Embryonic facial prominence (tissue), 1 donor: ENCODE measurements around the gene CYB5D1.
A peak's percentile ranks its signal among the peaks of the same experiment; 100 is the strongest.

ENCODE experiments used
- DNase-seq: peaks from one replicate; pipeline ENCODE4 v3.0.0-alpha.2; 2016; ENCODE audit errors: extremely low spot score

CYB5D1 gene

DNA sequence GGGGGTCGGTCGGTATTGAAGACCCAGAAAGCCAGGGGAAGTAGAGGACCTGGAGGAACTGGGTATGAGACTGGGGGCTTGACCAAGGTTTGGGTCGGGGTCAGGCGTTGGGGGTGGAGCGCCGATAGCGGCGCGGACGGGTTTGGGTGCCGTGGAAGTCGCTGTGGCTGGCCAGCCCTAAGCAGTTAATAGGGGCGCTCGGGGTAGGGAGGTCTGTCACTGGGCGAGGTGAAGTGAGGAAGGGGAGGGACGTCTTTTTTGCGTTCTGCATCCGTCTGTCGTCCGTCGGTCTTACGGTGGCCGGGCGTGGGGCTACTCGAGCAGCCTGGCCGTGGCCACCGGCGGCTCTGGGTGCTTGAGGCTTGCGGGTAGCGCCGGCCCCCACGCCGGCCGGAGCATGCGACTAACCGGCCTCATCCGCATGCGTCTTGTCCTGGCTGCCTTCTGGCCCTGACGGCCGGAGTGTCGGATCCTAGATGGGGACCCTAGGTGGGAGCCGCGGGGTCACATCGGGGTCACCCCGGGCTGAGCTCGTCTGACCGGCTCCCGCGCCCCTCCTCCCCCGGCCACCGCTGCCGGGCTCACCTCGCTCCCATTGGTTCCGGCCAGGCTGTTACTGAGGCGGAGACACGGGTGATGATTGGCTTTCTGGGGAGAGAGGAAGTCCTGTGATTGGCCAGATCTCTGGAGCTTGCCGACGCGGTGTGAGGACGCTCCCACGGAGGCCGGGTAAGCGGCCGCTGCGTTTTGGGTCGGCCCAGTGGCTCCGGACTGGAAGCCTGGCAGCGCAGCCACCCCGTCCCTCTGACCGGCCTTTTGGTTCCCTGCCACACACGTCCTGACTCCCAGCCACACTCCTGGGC is 13.3 kb upstream of the CYB5D1 start:
- DNase-seq = peak; percentile 89

DNA sequence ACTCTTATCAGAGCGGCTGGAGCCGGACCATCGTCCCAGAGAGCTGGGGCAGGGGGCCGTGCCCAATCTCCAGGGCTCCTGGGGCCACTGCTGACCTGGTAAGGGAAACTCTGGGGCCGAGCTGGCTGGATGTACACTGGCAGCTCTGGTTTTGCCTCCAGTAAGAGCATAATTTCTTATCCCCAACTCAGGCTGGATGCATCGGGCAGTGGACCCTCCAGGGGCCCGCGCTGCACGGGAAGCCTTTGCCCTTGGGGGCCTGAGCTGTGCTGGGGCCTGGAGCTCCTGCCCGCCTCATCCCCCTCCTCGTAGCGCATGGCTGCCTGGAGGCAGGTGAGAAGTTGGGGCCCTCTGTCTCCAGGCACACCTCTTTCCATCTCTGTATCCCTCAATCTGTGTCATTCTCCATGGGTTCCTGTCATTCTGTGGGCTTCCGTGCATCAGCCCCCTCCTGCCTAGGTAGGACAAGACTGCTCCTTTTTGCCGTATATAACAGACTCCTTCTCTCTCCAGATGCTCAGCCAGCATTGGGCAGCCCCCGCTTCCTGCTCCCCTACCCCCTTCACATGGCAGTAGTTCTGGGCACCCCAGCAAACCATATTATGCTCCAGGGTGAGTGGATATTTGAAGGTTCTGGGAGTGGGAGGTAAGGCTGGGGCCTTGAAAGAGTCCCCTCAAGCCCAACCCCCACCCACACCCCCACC is 12.3 kb upstream of the CYB5D1 start:
- no peak for DNase-seq

DNA sequence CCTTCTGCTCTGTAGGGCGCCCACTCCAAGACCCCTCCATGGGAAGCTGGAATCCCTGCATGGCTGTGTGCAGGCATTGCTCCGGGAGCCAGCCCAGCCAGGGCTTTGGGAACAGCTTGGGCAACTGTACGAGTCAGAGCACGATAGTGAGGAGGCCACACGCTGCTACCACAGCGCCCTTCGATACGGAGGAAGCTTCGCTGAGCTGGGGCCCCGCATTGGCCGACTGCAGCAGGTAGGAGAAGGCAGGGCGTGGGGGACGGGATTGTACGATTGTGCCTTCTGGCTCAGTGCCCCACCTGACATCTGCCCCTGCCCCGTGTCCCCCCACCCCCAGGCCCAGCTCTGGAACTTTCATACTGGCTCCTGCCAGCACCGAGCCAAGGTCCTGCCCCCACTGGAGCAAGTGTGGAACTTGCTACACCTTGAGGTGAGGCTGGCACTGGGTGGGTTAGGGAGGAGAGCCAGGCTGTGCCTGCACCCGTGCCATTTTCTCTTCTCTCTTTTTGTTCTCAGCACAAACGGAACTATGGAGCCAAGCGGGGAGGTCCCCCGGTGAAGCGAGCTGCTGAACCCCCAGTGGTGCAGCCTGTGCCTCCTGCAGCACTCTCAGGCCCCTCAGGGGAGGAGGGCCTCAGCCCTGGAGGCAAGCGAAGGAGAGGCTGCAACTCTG is 11.6 kb upstream of the CYB5D1 start:
- no peak for DNase-seq

DNA sequence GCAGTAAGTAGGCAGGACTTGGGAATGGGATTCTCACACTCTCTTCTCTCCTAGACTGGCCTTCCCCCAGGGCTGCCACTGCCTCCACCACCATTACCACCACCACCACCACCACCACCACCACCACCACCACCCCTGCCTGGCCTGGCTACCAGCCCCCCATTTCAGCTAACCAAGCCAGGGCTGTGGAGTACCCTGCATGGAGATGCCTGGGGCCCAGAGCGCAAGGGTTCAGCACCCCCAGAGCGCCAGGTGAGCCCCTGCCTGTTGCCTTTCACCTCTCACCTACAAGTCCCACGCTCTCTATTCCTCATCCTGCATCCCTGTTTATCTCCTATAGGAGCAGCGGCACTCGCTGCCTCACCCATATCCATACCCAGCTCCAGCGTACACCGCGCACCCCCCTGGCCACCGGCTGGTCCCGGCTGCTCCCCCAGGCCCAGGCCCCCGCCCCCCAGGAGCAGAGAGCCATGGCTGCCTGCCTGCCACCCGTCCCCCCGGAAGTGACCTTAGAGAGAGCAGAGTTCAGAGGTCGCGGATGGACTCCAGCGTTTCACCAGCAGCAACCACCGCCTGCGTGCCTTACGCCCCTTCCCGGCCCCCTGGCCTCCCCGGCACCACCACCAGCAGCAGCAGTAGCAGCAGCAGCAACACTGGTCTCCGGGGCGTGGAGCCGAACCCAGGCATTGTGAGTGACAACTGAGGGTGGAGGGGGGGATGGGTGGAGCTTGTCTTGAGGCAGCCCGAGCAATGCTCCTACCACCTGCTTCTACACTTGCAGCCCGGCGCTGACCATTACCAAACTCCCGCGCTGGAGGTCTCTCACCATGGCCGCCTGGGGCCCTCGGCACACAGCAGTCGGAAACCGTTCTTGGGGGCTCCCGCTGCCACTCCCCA is 10.8 kb upstream of the CYB5D1 start:
- DNase-seq = no peak

DNA sequence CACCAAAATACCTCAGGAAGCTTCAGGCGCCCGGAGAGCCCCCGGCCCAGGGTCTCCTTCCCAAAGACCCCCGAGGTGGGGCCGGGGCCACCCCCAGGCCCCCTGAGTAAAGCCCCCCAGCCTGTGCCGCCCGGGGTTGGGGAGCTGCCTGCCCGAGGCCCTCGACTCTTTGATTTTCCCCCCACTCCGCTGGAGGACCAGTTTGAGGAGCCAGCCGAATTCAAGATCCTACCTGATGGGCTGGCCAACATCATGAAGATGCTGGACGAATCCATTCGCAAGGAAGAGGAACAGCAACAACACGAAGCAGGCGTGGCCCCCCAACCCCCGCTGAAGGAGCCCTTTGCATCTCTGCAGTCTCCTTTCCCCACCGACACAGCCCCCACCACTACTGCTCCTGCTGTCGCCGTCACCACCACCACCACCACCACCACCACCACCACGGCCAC is 9.6 kb upstream of the CYB5D1 start:
- no peak for DNase-seq

DNA sequence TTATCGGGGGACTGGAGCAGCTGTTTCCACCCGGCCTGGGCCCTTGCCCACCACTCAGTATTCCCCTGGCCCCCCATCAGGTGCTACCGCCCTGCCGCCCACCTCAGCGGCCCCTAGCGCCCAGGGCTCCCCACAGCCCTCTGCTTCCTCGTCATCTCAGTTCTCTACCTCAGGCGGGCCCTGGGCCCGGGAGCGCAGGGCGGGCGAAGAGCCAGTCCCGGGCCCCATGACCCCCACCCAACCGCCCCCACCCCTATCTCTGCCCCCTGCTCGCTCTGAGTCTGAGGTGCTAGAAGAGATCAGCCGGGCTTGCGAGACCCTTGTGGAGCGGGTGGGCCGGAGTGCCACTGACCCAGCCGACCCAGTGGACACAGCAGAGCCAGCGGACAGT is 9.1 kb upstream of the CYB5D1 start:
- no peak for DNase-seq

DNA sequence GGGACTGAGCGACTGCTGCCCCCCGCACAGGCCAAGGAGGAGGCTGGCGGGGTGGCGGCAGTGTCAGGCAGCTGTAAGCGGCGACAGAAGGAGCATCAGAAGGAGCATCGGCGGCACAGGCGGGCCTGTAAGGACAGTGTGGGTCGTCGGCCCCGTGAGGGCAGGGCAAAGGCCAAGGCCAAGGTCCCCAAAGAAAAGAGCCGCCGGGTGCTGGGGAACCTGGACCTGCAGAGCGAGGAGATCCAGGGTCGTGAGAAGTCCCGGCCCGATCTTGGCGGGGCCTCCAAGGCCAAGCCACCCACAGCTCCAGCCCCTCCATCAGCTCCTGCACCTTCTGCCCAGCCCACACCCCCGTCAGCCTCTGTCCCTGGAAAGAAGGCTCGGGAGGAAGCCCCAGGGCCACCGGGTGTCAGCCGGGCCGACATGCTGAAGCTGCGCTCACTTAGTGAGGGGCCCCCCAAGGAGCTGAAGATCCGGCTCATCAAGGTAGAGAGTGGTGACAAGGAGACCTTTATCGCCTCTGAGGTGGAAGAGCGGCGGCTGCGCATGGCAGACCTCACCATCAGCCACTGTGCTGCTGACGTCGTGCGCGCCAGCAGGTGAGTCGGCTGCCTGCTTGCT is 8.6 kb upstream of the CYB5D1 start:
- no peak for DNase-seq

DNA sequence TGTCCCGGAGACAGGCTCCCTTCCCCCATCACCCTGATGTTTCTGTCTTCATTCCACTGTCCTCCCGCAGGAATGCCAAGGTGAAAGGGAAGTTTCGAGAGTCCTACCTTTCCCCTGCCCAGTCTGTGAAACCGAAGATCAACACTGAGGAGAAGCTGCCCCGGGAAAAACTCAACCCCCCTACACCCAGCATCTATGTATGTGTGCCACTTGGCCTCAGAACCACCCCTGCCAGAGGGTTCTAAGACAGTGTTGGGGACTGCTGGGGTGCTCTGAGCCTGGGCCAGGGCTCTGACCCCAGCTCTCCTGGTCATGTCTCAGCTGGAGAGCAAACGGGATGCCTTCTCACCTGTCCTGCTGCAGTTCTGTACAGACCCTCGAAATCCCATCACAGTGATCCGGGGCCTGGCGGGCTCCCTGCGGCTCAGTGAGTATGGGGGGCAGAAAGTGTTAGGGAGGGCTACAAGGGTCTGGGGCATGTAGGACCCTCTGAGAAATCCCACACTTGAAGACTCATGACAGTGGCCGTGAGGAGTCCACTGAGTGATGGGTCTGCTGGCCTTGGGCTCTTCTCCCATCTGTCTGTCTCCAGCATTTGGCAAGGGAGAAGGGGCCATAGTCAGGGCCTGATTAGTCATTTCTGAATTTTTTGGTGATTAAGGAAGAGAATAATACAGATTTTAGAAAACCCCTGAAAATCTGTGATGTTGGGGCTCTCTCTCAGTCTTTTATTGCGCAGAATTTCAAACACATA is 7.9 kb upstream of the CYB5D1 start:
- no peak for DNase-seq

DNA sequence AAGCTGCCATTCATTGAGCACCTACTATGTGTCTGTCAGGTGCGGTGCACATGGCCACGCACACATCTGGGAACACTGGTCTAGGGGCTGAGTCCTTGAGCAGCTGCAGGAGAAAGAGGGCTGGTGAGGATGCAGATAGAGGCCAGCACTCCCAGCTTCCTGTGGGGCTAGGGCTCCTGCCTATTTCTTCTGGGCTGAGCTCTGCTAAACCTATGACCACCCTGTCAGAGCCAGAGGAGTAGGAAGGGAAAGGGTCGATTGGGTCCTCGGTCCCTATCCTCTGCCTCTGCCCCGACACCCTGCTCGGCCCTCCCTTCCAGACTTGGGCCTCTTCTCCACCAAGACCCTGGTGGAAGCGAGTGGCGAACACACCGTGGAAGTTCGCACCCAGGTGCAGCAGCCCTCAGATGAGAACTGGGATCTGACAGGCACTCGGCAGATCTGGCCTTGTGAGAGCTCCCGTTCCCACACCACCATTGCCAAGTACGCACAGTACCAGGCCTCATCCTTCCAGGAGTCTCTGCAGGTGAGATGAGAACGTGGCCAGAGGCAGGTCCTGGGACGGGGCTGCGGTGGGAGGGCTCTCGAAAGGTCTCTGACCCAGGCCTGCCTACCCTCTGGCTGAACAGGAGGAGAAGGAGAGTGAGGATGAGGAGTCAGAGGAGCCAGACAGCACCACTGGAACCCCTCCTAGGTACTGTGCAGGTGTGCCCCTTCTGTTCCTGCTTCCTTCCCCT is 6.9 kb upstream of the CYB5D1 start:
- DNase-seq = no peak

DNA sequence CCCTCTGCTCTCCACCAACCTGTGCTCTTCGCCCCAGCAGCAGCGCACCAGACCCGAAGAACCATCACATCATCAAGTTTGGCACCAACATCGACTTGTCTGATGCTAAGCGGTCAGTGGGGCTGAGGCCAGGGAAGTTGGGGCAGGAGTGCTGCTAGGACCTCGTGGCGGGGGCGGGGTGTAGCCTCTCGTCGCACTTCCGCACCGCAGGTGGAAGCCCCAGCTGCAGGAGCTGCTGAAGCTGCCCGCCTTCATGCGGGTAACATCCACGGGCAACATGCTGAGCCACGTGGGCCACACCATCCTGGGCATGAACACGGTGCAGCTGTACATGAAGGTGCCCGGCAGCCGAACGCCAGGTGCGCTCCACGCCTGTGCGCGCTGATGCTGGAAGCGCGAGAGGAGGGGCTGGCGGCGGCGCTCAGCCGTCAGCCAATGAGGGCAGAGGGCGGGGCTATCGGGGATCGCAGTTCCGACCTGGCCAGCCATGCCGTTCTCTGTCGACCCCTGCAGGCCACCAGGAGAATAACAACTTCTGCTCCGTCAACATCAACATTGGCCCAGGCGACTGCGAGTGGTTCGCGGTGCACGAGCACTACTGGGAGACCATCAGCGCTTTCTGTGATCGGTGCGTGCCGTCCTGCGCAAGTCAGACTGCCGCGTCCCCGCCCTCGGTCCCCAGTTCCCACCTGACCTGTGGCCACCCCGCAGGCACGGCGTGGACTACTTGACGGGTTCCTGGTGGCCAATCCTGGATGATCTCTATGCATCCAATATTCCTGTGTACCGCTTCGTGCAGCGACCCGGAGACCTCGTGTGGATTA is 6.2 kb upstream of the CYB5D1 start:
- DNase-seq = peak; percentile 85

DNA sequence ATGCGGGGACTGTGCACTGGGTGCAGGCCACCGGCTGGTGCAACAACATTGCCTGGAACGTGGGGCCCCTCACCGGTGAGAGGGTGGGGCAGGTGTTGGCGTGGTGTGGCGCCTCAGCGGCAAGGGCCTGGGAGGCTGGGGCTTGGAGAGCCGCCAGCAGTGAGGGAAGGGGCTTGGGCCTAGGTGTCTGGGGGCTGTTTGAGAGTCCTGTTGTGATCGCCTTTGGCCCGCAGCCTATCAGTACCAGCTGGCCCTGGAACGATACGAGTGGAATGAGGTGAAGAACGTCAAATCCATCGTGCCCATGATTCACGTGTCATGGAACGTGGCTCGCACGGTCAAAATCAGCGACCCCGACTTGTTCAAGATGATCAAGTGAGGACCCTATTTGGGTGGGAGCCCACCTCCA is 5.5 kb upstream of the CYB5D1 start:
- no peak for DNase-seq

DNA sequence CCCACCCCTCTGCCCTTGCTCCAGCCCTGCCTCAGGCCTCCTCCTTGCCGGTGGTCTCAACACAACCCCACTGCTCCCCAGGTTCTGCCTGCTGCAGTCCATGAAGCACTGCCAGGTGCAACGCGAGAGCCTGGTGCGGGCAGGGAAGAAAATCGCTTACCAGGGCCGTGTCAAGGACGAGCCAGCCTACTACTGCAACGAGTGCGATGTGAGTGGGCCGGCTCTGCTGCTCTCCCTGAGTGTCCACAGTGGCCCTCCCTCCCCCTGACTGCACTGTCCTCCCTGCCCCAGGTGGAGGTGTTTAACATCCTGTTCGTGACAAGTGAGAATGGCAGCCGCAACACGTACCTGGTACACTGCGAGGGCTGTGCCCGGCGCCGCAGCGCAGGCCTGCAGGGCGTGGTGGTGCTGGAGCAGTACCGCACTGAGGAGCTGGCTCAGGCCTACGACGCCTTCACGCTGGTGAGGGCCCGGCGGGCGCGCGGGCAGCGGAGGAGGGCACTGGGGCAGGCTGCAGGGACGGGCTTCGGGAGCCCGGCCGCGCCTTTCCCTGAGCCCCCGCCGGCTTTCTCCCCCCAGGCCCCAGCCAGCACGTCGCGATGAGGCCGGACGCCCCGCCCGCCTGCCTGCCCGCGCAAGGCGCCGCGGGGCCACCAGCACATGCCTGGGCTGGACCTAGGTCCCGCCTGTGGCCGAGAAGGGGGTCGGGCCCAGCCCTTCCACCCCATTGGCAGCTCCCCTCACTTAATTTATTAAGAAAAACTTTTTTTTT is 4.7 kb upstream of the CYB5D1 start:
- DNase-seq = no peak

DNA sequence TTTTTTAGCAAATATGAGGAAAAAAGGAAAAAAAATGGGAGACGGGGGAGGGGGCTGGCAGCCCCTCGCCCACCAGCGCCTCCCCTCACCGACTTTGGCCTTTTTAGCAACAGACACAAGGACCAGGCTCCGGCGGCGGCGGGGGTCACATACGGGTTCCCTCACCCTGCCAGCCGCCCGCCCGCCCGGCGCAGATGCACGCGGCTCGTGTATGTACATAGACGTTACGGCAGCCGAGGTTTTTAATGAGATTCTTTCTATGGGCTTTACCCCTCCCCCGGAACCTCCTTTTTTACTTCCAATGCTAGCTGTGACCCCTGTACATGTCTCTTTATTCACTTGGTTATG is 4.1 kb upstream of the CYB5D1 start:
- no peak for DNase-seq

DNA sequence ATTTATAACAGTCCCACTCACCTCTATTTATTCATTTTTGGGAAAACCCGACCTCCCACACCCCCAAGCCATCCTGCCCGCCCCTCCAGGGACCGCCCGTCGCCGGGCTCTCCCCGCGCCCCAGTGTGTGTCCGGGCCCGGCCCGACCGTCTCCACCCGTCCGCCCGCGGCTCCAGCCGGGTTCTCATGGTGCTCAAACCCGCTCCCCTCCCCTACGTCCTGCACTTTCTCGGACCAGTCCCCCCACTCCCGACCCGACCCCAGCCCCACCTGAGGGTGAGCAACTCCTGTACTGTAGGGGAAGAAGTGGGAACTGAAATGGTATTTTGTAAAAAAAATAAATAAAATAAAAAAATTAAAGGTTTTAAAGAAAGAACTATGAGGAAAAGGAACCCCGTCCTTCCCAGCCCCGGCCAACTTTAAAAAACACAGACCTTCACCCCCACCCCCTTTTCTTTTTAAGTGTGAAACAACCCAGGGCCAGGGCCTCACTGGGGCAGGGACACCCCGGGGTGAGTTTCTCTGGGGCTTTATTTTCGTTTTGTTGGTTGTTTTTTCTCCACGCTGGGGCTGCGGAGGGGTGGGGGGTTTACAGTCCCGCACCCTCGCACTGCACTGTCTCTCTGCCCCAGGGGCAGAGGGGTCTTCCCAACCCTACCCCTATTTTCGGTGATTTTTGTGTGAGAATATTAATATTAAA is 3.6 kb upstream of the CYB5D1 start:
- DNase-seq = no peak

DNA sequence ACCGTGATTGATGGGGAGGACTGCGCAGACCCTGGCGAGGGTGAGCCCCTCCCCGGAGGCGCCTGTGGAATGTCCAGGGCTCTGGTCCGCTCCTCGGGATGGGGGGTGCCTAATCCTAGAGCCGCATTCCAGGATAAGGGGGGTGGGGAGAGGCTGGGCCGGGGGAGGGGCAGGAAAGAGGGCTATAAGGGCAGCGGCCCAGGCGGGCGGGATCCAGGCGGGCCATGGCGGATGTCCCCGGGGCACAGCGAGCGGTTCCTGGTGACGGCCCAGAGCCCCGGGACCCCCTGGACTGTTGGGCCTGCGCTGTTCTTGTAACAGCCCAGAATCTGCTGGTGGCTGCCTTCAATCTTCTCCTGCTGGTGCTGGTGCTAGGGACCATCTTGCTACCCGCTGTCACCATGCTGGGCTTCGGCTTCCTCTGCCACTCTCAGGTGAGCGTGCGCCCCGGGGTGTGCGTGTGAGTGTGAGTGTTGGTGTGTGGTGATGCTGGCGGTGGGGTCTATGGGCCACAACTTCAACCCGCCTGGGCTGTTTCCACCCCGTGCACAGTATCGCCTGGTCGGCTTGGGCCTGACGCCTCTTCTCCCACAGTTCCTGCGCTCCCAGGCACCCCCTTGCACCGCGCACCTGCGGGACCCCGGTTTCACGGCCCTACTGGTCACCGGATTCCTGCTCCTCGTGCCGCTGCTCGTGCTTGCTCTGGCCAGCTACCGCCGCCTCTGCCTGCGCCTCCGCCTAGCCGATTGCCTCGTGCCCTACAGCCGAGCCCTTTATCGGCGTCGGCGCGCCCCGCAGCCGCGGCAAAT is 2.7 kb upstream of the CYB5D1 start, which contains the start of gene TMEM88:
TSS of gene TMEM88 (plus strand) at position 216 of the 809 bp plus-strand sequence. CDS start at position 225, 9 bp downstream.
- no peak for DNase-seq

DNA sequence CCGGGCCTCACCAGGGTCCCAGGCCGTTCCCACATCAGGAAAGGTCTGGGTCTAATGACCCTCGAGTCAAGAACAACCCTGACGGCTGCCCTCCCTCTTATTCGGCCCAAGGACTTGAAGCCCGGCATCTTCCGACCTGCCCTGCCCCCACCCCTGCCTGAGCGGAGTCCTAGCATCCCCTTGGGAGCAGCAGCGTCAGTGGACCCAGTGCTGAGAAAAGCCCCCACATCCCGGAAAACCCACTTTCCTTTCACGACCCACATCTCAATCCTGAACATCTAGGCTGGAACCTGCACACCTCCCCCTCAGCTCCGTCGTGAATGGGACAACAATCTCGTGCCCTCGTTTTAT is 2.2 kb upstream of the CYB5D1 start:
- no peak for DNase-seq
